Spleen (tissue), 7 donors: ENCODE results near the gene KCTD20.

Experiments
- POLR2AphosphoS5 ChIP-seq, 3 donors: sonication (generic); formaldehyde crosslinking; IDR thresholded peaks; one replicate each; pipeline ENCODE4 v1.5.1; 2017; ENCODE audit warnings: antibody characterized with exemption in 3 of 3
- TF ChIP-seq, protein P1 (sequence below), 11 experiments: fragments of 200-600 bp in 7 of 11; fragments of 450-650 bp in 4 of 11; sonication (generic) in 4 of 11; IDR thresholded peaks in 8 of 11; conservative IDR thresholded peaks in 3 of 11; 1 replicate in 7 of 11; 2 replicates in 4 of 11; pipeline versions ENCODE4 v1.4.0 to v1.8.0; 2016 to 2021; ENCODE audit warnings: antibody characterized with exemption in 11 of 11, inconsistent platforms in 4 of 11, mild to moderate bottlenecking in 1 of 11
- donor health status: DM: no; HTN: no; CAD: no; lungs with moderate emphysema.
- donor health status: DM: no; HTN: no; CAD: no.
- donor health status: DM: no; HTN: no; CAD: no.

DNA sequence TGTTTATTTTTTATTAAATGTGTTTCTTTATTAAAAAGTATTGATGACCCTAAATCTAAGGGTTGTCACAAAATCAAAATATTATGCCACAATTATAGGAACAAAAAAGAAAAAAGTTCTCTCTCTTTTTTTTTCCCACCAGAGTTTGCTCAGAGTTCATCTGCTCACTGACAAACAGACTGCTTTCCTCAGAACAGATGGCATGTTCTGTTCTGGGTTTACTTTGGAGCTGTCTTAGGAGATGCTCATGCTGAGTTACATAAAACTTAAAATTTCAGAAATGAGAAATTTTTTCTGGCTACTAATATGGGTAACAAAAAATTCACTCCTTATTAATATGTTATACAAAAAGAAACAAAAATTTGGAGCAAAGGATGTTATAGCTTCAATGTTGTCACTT is 74.2 kb downstream of the KCTD20 start:
- TF ChIP-seq, protein P1, sequence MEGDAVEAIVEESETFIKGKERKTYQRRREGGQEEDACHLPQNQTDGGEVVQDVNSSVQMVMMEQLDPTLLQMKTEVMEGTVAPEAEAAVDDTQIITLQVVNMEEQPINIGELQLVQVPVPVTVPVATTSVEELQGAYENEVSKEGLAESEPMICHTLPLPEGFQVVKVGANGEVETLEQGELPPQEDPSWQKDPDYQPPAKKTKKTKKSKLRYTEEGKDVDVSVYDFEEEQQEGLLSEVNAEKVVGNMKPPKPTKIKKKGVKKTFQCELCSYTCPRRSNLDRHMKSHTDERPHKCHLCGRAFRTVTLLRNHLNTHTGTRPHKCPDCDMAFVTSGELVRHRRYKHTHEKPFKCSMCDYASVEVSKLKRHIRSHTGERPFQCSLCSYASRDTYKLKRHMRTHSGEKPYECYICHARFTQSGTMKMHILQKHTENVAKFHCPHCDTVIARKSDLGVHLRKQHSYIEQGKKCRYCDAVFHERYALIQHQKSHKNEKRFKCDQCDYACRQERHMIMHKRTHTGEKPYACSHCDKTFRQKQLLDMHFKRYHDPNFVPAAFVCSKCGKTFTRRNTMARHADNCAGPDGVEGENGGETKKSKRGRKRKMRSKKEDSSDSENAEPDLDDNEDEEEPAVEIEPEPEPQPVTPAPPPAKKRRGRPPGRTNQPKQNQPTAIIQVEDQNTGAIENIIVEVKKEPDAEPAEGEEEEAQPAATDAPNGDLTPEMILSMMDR (IDR thresholded peaks at IDR 0.05 in 8 of 11, conservative IDR thresholded peaks at IDR 0.05 in 3 of 11) = no peak
- TF ChIP-seq POLR2AphosphoS5 (IDR thresholded peaks at IDR 0.05) = no peak
